GF-D8 (cell line): Measurements from ENCODE around the gene SNX33.

Experiments used
- DNase-seq: peaks from one replicate; lab custom pipeline; 2025; lab: John Stamatoyannopoulos, UW

Gene SNX33

DNA sequence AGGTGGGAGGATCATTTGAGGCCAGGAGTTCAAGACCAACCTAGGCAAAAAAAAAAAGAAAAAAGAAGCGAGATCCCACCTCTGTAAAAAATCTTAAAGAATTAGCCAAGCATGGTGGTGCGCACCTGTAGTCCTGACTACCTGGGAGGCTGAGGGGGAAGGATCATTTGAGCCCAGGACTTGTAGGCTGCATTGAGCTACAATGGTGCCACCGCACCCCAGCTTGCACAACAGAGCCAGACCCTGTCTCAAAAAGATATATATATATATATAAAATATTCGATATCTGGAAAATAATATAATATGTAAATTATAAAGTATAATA lies 6.6 kb upstream of the SNX33 start:
- DNase-seq: no peak

- no peak for DNase-seq
These were observed 6.1 kb upstream of the SNX33 start for GRCh38 chr15:75641603-75642002.

- no peak for DNase-seq
These were observed 3.3 kb upstream of the SNX33 start for GRCh38 chr15:75644376-75644775.

- DNase-seq: no peak
These were observed 1.4 kb upstream of the SNX33 start for GRCh38 chr15:75646112-75646943.

- no peak for DNase-seq
These were observed 758 bp upstream of the SNX33 start for GRCh38 chr15:75646944-75647364.

DNA sequence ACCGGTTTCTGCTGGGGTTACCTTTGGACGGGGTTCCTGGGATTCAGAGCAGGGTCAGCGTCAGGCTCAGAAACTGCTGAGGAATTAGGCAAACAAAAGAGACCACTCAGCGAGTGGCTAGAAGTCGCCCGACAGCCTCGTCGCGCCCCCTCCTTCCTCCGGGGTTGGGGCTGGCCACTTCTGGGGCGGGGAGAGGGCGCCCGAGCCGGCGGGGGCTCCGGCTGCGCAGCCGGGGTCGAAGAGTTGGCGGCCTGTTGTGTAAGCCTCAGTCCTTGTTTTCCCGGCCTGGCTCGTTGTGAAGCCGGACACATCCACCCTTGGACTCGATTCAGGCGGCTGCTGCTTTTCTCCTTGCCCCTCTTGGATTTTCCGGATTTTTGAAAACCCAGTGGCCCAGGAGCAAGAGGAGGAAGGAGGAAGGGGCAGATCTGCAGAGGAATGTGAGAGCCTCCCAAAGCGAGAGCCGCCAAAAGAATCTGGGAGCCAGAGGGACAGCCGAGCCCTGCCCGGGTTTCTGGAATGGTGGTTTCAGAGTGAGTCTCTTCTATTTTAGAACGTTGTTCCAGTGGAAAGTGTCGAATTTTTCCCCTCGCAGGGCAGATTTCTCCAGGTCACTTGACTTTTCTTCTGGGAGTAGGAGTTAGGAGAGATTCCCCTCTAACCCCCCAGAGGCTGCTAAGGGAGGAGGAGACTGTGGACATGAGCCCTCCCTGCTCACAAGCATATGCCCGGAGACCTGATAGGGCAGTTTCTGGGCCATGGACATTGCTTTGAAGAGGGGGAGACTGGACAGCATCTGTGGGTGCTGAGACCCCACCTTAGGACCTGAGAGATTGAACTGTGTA lies 666 bp downstream of the SNX33 start:
- DNase-seq: no peak

- no peak for DNase-seq
These were observed 1.5 kb downstream of the SNX33 start for GRCh38 chr15:75649045-75649761.

- no peak for DNase-seq
These were observed 2.1 kb downstream of the SNX33 start for GRCh38 chr15:75649848-75650247.

DNA sequence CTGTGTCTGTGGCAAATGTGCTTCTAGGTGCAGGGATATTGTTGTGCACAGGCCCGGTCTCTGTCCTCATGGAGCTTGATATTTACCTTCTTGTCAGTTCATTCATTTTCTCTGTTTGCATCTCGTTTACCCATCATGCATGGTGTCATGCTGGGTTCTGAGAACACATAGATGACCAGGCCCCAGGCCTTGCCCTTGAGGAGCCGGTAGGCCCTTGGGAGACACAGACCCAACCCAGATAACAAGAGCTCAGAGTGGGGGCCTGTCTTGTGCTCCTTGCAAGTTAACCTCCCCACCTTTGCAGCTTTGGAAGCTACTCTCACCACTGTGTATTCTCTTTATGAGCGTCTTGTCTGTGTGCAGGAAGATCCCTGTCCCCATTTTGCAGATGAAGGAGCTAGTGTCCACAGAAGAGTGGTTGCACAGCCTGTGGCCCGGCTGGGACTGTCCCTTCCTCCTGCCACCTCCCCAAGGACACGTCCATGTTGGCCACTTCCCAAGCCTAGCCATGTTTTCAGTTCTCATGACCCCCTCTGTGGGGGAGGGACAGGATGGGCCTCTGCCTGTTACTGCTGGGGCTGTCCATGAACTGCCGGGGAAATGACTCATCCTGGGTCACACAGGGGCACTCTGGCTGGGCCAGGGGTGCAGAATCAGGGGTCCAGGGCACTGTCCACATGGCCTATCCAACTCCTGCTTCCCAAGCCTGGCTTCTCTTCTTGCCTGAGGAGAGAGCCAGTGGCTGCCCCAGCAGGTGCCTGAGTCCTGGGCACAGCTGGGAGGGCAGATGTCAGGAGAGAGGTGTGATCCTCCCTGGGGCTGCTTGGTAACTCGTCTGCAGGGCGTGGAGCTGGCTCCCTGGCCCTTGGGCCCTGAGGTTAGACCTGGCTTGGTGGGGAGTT lies 3.4 kb downstream of the SNX33 start:
- no peak for DNase-seq

DNA sequence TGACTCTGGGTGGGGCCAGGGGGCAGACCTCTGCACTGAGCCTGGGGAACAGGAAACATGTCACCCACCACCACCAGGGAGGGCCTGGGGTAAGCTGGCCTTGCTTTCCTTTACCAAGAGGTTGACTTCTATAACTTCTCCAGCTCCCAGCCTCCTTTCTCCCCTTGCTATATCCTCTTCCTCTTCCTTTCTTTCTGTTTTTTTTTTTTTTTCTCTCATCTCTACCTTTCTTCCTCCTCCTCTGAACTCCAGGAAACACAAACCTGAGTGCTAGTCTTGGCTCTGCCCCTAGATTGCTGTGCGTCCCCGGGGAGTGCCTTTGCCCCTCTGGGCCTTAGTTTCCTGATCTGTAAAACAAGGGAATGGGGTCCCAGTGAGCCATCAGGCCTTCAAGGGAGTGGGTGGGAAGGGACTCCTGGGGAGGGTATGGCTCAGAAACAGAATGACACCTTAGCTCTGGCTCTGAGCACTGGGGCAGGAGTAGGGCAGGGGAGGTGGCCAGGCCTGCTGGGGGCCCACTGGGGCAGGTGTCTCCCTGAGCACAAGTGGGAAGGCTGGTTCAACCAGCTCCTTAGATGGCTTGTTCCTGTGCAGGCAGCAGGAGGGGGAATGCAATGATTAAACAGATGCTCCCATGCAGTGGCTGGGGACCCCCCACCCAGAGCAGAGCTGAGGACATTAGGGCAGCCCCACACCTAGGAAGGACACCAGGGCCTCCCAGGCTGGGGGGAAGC lies 4.3 kb downstream of the SNX33 start:
- DNase-seq: no peak

DNA sequence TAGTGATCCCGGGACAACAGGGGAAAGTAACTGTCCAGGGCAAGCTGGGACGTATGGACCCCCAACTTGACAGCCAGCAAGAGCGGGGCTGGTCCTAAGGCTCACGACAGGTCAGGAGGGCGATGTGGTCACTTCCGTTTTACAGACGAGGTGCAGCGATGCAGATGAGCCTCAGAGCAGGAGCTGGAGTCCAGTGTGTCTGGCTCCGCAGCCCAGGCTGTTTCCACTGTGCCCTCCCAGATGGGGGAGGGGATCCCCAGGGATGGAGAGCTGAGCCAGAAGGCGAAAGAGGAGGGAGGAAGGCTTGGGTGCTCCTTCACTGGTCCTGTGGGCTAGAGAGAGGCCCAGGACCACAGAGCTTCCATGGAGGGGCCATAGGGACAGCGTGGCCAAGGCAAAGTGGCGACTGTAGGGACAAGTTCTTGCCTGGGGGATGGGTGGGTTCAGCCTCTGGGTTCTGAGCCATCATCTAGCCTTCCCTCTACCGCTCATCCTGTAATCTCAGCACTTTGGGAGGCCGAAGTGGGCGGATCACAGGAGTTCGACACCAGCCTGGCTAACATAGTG lies 5.7 kb downstream of the SNX33 start:
- DNase-seq: no peak

GRCh38 chr15:75654201-75654907 lies 6.6 kb downstream of the SNX33 start:
- DNase-seq: no peak

DNA sequence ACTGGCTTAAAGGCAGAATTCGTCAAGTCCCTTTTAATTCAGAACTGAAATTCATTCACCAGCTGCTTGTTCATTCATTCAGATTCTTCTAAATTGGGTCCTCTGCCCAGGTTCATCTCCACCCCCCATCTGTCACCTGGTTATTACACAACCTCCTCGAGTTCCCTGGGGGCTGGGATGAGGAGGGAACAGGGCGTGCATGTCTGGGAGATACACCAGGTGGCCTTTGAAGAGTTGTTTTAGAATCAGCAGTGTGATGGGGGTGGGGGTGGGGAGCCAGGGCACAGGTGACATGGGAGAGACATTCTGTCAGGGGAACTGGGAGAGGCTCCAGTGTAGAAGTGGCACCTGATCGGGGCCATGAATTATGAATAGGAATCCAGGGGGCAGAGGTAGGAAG lies 8.2 kb downstream of the SNX33 start:
- DNase-seq: no peak

DNA sequence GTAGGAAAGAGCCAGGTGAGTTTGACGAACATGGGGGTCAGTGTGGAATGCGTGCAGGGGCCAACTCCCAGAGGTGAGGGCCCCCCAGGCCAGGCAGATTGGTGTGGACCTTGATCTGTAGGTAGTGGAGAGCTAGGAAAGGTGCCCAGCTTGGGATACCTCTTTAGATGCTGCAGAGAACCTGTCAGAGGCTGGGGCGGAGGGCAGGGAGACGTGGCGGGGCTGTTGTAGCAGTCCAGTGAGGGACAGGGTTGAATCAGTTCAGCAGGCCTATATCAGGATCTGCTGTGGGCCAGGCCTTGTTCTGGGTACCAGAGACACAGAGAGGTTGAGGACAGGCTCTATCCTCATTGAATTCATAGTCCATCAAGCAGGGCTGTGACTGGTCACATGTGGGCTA lies 8.6 kb downstream of the SNX33 start:
- no peak for DNase-seq

DNA sequence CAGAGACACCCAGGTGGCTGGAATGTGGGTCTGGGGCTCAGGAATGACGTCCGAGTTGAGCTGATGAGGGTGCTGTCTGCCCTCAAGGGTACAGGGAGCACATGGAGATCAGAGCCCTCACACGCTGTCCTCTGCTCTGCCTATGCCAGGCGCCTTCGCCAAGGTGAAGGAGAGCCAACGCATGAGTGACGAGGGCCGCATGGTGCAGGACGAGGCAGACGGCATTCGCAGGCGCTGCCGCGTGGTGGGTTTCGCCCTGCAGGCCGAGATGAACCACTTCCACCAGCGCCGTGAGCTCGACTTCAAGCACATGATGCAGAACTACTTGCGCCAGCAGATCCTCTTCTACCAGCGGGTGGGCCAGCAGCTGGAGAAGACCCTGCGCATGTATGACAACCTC lies 9.1 kb downstream of the SNX33 start:
- no peak for DNase-seq

DNA sequence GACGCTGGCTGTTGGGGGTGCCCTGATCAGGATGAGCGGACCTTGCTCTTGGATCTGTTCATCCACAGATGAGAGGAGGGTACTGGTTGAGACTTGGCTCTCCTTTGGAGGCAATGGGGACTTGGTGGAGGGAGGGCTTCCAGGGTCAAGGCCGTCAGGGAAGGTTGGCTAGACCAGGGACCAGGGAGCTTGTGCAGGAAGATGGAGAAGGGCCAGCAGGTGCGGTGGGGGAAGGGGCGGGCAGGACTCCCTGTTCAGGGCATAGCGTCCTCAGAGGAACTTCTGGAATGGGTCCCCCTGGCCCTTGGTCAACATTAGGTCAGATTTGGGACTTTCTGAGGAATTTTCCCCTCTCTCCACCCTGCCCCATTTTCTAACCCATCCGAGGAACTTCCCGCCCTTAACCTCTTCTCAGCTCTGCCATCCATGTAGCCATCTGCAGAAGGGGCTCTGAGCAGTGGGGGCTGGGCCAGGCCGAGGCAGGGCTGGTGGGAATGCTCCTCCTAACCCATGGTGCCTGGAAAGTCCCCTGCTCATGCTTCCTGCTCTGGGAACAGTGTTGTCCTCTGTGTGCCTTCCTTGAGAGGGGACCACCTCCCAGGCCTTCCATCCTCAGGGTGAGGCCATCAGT lies 11.5 kb downstream of the SNX33 start:
- no peak for DNase-seq

- DNase-seq: no peak
These were observed 12.4 kb downstream of the SNX33 start for GRCh38 chr15:75659928-75660645.

DNA sequence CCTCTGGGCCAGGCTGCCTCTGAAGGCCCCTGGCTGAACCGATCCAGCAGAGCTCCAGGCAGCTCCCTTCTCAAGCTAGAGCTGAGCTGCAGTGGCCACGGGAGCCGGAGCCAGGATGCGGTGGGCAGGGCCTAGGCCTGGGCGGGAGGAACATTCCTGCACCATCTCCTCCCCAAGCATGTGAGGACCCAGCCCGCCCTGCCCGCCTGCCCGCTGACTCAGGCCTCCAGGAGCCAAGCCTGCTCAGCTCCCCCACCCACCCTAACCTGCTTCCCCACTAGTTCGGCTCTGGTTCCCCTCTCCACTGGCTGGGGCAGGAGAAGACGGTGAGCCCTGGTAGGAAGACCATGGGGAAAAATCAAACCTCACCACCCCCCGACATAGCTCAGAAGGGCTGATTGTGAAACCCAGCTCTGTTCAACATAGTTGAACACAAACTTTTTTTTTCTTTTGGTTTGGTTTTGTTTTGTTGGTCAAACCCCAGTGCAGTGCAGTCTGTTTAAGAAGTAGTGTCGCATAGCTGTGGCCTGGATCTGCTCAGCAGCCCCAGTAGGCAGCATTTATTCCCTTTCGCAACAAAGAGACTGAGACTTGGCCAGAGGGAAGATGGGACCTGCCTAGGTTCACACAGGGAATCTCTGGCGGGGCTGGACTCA lies 13.5 kb downstream of the SNX33 start:
- DNase-seq: no peak
